Heart left ventricle (tissue), 16 donors: ENCODE results near the gene CHRM1. TPM values are rescaled to one million over a fixed set of nuclear protein-coding genes. Genes with fewer than 3 reads are reported as not detected.
"Not testable (repeated sequence)": the region's sequence is repeated elsewhere in the genome, so short reads cannot be mapped to it uniquely, and the experiment has no call there.

ENCODE experiments used
- ATAC-seq, 4 donors: fragments of 200-7000 bp; cut with Tn5 transposase; one replicate each; pipeline ENCODE4 v1.9.1; 2020 to 2022; ENCODE audit warnings: moderate library complexity in 4 of 4, mild to moderate bottlenecking in 3 of 4, moderate number of reproducible peaks in 1 of 4
- DNase-seq, 5 donors: peaks; one replicate each; pipeline ENCODE4 v3.0.0-alpha.2; 2020
- H3K27ac ChIP-seq, 12 donors: fragments of 200-600 bp; sonication (generic) in 4 of 12; one replicate each; pipeline versions ENCODE4 v1.5.0 to v1.8.0; 2016 to 2022; ENCODE audit warnings: mild to moderate bottlenecking in 2 of 12
- H3K27me3 ChIP-seq, 9 donors: fragments of 200-600 bp; sonication (generic) in 2 of 9; one replicate each; pipeline versions ENCODE4 v1.5.1 to v1.8.0; 2016 to 2022; ENCODE audit warnings: mild to moderate bottlenecking in 3 of 9
- H3K36me3 ChIP-seq, 9 donors: fragments of 200-600 bp; sonication (generic) in 2 of 9; one replicate each; pipeline versions ENCODE4 v1.5.0 to v1.8.0; 2018 to 2022; ENCODE audit warnings: mild to moderate bottlenecking in 2 of 9
- H3K4me1 ChIP-seq, 12 donors: fragments of 200-600 bp; sonication (generic) in 4 of 12; one replicate each; pipeline versions ENCODE4 v1.5.0 to v1.8.0; 2016 to 2022; ENCODE audit warnings: mild to moderate bottlenecking in 3 of 12
- H3K4me3 ChIP-seq, 12 donors: fragments of 200-600 bp; sonication (generic) in 4 of 12; one replicate each; pipeline versions ENCODE4 v1.5.0 to v1.8.0; 2017 to 2022; ENCODE audit warnings: mild to moderate bottlenecking in 9 of 12, moderate library complexity in 4 of 12
- H3K9me3 ChIP-seq, 12 donors: fragments of 200-600 bp; sonication (generic) in 4 of 12; one replicate each; pipeline versions ENCODE4 v1.5.0 to v1.8.0; 2016 to 2022; ENCODE audit warnings: mild to moderate bottlenecking in 1 of 12
- POLR2A ChIP-seq, 2 donors: fragments of 450-650 bp; IDR thresholded peaks; one replicate each; pipeline ENCODE4 v1.6.1; 2017; ENCODE audit warnings: antibody characterized with exemption in 2 of 2, mild to moderate bottlenecking in 2 of 2, moderate library complexity in 2 of 2
- WGBS, 4 donors: extraction: QIAGEN DNeasy Blood & Tissue Kit in 2 of 4; methylation state at CpG; one replicate each; pipeline versions ENCODE4 v1.1.5 to v1.1.7; 2013 to 2018; 5-methylcytosine and 5-hydroxymethylcytosine counted together
- intact Hi-C, 10 donors: fragments of 100-400 bp; cut with DNase I; formaldehyde crosslinking; loops; one replicate each; pipeline versions ENCODE4 v1.11.1 to v1.14.2; 2022
- polyA plus RNA-seq, 2 donors: library from polyadenylated mRNA; stranded (reverse); fragments of 200-250 nt; gene quantifications; one replicate each; pipeline ENCODE4 v1.2.3, GENCODE V29; 2013
- total RNA-seq, 9 donors: library from RNA; depleted of rRNA in 2 of 9; stranded (reverse); fragments of >200 nt in 2 of 9; fragmentation: NEBNext Ultra II Directional in 3 of 9; extraction: Animal tissue kit (Norgen Biotek cat#: 25700) in 3 of 9; gene quantifications; one replicate each; pipeline versions ENCODE4 v1.1.0 to v1.2.4, GENCODE V29; 2016 to 2023
- TF ChIP-seq, protein P1 (sequence below), 12 donors: fragments of 200-600 bp; sonication (generic) in 4 of 12; IDR thresholded peaks; one replicate each; pipeline versions ENCODE4 v1.5.0 to v1.8.0; 2018 to 2022; ENCODE audit warnings: antibody characterized with exemption in 12 of 12, mild to moderate bottlenecking in 5 of 12
- donor health status: ischemic (EF 13 %, LVEDD 7.1; RV severe dilation, severe dysfunction).
- donor health status: healthy with polysubstance abuse.
- donor health status: DM: no; HTN: yes; CAD: no.
- donor health status: DM: no; HTN: no; CAD: no.
- donor health status: ischemic (EF 25% LVEDD 6.9; RV normal size, moderate dysfunction).
- donor health status: ischemic (EF 25% LVEDD 5.7; RV mildly dilated, moderate dysfunction).
- donor health status: healthy.
- donor health status: DM: yes; HTN: yes; CAD: no.
- donor health status: ischemic (EF 35%, LVEDD 5.7; RV mildly dilated, moderate dysfunction).
- donor health status: nonischemic (EF 11% LVEDD 7.7; RV severe dilation, severe dysfunction).
- donor health status: DM: yes; HTN: yes; CAD: no.
- donor health status: PGD.
- donor health status: ischemic (EF 29% LVEDD 5.4; RV normal size, mild dysfunction).
- donor health status: nonischemic (EF 23%, LVEDD 6.1; RV moderate dilation, normal function).

The CHRM1 gene
- total and polyA plus RNA-seq, 11 donors = 0.08 to 0.31 TPM; not detected in 9

DNA sequence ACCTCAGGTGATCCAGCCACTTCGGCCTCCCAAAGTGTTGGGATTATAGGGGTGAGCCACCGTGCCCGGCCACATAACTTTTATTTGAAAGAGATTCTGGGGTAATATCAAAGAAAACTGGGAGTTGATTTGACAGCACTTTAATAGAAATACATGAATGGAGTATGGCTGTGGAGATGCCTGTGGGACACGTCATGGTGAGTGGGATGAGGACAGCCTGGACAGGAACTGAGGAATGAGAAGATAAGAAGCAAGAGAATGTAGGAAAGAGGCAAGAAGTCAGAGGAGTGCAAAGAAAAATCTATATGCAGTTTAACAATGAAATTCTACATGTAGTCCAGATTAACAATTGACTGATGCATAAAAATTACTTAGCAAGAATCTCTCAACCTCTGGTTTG lies 32.6 kb upstream of the CHRM1 start:
- H3K36me3 ChIP-seq = no peaks in the 10 kb centered on the region
- no peaks in the 10 kb centered on the region for H3K9me3 ChIP-seq
- H3K4me1 ChIP-seq = peaks cover 0 to 4% (median 0%) of the 10 kb centered on the region in 12 donors
- no peaks in the 10 kb centered on the region for H3K27me3 ChIP-seq
- no peak for TF ChIP-seq POLR2A (IDR thresholded peaks at IDR 0.05)
- TF ChIP-seq, protein P1, sequence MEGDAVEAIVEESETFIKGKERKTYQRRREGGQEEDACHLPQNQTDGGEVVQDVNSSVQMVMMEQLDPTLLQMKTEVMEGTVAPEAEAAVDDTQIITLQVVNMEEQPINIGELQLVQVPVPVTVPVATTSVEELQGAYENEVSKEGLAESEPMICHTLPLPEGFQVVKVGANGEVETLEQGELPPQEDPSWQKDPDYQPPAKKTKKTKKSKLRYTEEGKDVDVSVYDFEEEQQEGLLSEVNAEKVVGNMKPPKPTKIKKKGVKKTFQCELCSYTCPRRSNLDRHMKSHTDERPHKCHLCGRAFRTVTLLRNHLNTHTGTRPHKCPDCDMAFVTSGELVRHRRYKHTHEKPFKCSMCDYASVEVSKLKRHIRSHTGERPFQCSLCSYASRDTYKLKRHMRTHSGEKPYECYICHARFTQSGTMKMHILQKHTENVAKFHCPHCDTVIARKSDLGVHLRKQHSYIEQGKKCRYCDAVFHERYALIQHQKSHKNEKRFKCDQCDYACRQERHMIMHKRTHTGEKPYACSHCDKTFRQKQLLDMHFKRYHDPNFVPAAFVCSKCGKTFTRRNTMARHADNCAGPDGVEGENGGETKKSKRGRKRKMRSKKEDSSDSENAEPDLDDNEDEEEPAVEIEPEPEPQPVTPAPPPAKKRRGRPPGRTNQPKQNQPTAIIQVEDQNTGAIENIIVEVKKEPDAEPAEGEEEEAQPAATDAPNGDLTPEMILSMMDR (IDR thresholded peaks at IDR 0.05) = no peak
- WGBS, 4 donors = 69 to 79% (median 75%) methylated on average over 4 of the region's 4 CpGs
- no peak overlapping the region for H3K4me3 ChIP-seq
- intact Hi-C loops = no loop called here
- ATAC-seq = no peak
- no peak overlapping the region for H3K27ac ChIP-seq
- no peak for DNase-seq

DNA sequence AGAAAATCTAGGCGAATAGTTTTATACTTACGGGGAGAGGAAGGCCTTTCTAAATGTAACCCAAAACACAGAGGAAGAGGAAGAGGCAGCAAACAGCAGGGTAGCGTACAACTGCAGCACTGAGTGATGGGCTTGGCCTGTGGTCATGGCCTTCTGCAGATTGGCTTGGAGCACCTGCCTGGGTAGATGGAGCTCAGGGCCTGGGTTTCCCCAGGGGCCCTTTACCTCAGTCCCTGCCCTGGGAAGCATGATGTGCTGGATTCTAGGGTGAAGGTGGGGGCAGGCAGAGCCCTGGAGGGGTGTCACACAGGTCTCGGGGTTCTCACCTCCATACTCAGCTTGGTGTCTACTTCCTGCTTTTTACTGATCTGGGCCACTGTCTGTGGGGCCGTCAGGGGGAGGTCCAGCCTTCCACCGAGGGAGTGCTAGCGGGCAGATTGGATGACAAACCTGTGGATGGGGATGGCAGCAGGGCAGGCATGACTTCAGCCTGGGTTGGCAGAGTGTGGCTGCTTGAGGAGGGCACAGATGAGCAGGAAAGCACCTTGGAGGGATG lies 27.7 kb upstream of the CHRM1 start:
- no peak for ATAC-seq
- TF ChIP-seq POLR2A (IDR thresholded peaks at IDR 0.05) = no peak
- TF ChIP-seq, protein P1 (IDR thresholded peaks at IDR 0.05) = no peak
- WGBS, 4 donors = 76 to 86% (median 84%) methylated on average over 6 to 7 of the region's 7 CpGs

DNA sequence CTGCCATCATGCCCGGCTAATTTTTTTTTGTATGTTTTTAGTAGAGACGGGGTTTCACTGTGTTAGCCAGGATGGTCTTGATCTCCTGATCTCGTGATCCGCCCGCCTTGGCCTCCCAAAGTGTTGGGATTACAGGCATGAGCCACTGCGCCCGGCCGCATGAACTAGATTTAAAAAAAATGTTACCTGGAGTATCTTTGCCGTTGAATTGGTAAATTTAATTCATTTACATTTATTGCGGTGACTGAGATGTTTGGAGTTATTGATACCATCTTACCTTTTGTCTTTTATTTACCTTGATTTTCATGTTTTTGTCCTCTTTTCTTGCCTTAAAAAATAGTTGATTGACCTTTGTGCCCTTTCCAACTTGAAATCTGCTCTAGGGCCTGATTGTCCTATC lies 24.4 kb upstream of the CHRM1 start:
- H3K4me1 ChIP-seq, ATAC-seq, H3K4me3 ChIP-seq, intact Hi-C loops, H3K27me3 ChIP-seq, H3K27ac ChIP-seq, DNase-seq, H3K9me3 ChIP-seq, H3K36me3 ChIP-seq: not testable (repeated sequence)
- WGBS, 4 donors = 95 to 98% (median 96%) methylated on average over 10 of the region's 10 CpGs

More for the DNA sequence above, 27.7 kb upstream of the CHRM1 start:
- H3K27ac ChIP-seq = no peak overlapping the region
- DNase-seq = no peak
- H3K4me3 ChIP-seq = no peak overlapping the region
- H3K4me1 ChIP-seq = no peaks in the 10 kb centered on the region
- no peaks in the 10 kb centered on the region for H3K36me3 ChIP-seq
- intact Hi-C loops = no loop called here
- H3K9me3 ChIP-seq = peaks cover 0 to 6% (median 0%) of the 10 kb centered on the region in 12 donors
- no peaks in the 10 kb centered on the region for H3K27me3 ChIP-seq

DNA sequence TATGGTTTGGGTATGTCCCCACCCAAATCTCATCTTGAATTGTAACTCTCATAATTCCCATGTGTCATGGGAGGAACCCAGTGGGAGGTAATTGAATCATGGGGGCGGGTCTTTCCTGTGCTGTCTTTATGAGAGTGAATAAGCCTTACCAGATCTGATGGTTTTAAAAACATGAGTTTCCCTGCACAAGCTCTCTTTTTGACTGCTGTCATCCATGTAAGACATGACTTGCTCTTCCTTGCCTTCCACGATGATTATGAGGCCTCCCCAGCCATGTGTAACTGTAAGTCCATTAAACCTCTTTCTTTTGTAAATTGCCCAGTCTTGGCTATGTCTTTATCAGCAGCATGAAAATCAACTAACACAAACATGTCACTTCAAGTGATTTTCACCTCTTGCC lies 16.4 kb upstream of the CHRM1 start:
- WGBS, 4 donors = 83 to 90% (median 87%) methylated on average over 2 of the region's 2 CpGs

DNA sequence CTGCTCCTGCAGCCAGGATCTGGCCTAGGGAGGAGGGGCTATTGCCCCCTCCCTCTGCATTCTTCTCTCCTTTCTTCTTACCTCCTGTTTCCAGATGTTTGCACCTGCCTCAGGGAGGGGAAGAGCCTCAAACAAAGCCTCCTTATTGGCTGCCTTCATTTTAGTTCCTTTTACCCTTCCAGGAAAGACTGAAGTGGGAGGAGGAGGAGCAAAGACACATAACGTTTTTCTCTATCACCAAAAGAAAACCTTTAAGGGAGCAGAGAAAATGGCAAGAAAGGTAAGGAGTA lies 13.3 kb upstream of the CHRM1 start:
- ATAC-seq (no peak), DNase-seq (no peak)
- H3K27ac ChIP-seq = no peak overlapping the region
- TF ChIP-seq, protein P1 (IDR thresholded peaks at IDR 0.05) = no peak
- no peak for TF ChIP-seq POLR2A (IDR thresholded peaks at IDR 0.05)
- no peaks in the 10 kb centered on the region for H3K36me3 ChIP-seq
- 41 to 56% (median 48%) methylated on average over 1 of the region's 1 CpG for WGBS, 4 donors
- no peak overlapping the region for H3K4me3 ChIP-seq
- no peaks in the 10 kb centered on the region for H3K4me1 ChIP-seq
- no peaks in the 10 kb centered on the region for H3K9me3 ChIP-seq
- H3K27me3 ChIP-seq = peaks cover 0 to 3% (median 0%) of the 10 kb centered on the region in 9 donors
- intact Hi-C loops = no loop called here

More for the DNA sequence above, 16.4 kb upstream of the CHRM1 start:
- H3K36me3 ChIP-seq, H3K4me1 ChIP-seq, H3K27ac ChIP-seq, H3K27me3 ChIP-seq, H3K9me3 ChIP-seq, intact Hi-C loops, DNase-seq, H3K4me3 ChIP-seq, ATAC-seq: not testable (repeated sequence)
